Type B pancreatic cell (in vitro differentiated cells): ENCODE measurements around the gene FNBP1L. TPM values are rescaled to one million over a fixed set of nuclear protein-coding genes. Genes with fewer than 3 reads are reported as not detected.

Experiments
- DNase-seq: peaks from one replicate; pipeline ENCODE4 v3.0.0; 2021; ENCODE audit warnings: mixed read lengths; ENCODE audit not compliant: unreplicated experiment; ENCODE audit errors: extremely low spot score
- H3K27ac Mint-ChIP-seq: 2 replicates; pipeline ENCODE4 v1.8.0; 2021; ENCODE audit warnings: mild to moderate bottlenecking, mixed read lengths
- H3K27me3 Mint-ChIP-seq: 2 replicates; pipeline ENCODE4 v1.8.0; 2021; ENCODE audit warnings: mixed read lengths
- H3K36me3 Mint-ChIP-seq: 2 replicates; pipeline ENCODE4 v1.8.0; 2021; ENCODE audit warnings: mixed read lengths
- H3K4me1 Mint-ChIP-seq: one replicate; pipeline ENCODE4 v1.8.0; 2021; ENCODE audit warnings: mixed read lengths; ENCODE audit not compliant: unreplicated experiment
- H3K4me3 Mint-ChIP-seq: 2 replicates; pipeline ENCODE4 v1.8.0; 2021; ENCODE audit warnings: mild to moderate bottlenecking, mixed read lengths
- H3K9me3 Mint-ChIP-seq: 2 replicates; pipeline ENCODE4 v1.8.0; 2021; ENCODE audit warnings: mixed read lengths
- total RNA-seq: library from RNA; stranded (reverse); gene quantifications from 2 replicates; pipeline ENCODE4 v1.2.1, GENCODE V29; 2021; ENCODE audit warnings: low replicate concordance
- TF ChIP-seq, protein P1 (sequence below): fragments of 200-600 bp; sonication (generic); conservative IDR thresholded peaks from 2 replicates; pipeline ENCODE4 v1.5.0; 2021; ENCODE audit warnings: antibody characterized with exemption, mild to moderate bottlenecking

Gene FNBP1L
- total RNA-seq, 1 donor from 2014 or later, result 74.7 TPM

DNA sequence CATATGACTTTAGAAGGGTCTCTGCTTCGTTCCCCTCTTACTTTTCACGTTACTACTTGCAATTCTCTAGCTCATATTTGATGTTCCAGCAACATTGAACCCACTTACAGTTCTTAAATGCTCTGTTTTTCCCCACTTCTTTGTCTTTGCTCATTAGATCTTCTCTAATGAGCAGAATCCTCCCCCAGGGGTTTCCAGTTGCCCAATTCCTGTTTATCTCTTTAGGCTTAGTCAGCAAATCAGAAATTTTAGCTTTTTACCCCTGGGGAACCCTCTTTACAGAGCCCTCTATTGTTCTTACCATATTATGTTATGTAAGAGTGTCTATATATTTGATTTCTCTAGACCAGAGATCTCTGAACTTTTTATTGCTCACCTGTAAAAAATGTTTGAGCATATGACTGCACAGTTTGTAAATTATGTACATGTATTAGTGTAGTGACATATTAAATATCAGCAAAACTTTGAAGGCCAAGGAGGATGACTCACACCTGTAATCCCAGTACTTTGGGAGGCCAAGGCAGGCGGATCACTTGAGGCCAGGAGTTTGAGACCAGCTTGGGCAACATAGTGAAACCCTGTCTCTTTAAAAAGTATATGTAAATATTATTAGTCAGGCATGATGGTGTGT is 71.4 kb downstream of the FNBP1L start:
- H3K27me3 Mint-ChIP-seq, result no peaks in the 10 kb centered on the region
- no peak overlapping the region for H3K4me3 Mint-ChIP-seq
- no peak for DNase-seq
- H3K9me3 Mint-ChIP-seq, result no peaks in the 10 kb centered on the region
- peaks cover 35% of the 10 kb centered on the region for H3K36me3 Mint-ChIP-seq
- peaks cover 12% of the 10 kb centered on the region for H3K4me1 Mint-ChIP-seq
- TF ChIP-seq, protein P1, sequence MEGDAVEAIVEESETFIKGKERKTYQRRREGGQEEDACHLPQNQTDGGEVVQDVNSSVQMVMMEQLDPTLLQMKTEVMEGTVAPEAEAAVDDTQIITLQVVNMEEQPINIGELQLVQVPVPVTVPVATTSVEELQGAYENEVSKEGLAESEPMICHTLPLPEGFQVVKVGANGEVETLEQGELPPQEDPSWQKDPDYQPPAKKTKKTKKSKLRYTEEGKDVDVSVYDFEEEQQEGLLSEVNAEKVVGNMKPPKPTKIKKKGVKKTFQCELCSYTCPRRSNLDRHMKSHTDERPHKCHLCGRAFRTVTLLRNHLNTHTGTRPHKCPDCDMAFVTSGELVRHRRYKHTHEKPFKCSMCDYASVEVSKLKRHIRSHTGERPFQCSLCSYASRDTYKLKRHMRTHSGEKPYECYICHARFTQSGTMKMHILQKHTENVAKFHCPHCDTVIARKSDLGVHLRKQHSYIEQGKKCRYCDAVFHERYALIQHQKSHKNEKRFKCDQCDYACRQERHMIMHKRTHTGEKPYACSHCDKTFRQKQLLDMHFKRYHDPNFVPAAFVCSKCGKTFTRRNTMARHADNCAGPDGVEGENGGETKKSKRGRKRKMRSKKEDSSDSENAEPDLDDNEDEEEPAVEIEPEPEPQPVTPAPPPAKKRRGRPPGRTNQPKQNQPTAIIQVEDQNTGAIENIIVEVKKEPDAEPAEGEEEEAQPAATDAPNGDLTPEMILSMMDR, result no peak
- peak overlapping the region; percentile 67 for H3K27ac Mint-ChIP-seq

- Mint-ChIP-seq H3K36me3 (peaks cover 39% of the 10 kb centered on the region), H3K27me3 (no peaks in the 10 kb centered on the region), H3K4me3 (no peak overlapping the region), H3K4me1 (peaks cover 12% of the 10 kb centered on the region), H3K27ac (no peak overlapping the region), H3K9me3 (no peaks in the 10 kb centered on the region)
- no peak for DNase-seq
- TF ChIP-seq, protein P1, result no peak
Measured at GRCh38 chr1:93521618-93522017, 73.7 kb downstream of the FNBP1L start.

DNA sequence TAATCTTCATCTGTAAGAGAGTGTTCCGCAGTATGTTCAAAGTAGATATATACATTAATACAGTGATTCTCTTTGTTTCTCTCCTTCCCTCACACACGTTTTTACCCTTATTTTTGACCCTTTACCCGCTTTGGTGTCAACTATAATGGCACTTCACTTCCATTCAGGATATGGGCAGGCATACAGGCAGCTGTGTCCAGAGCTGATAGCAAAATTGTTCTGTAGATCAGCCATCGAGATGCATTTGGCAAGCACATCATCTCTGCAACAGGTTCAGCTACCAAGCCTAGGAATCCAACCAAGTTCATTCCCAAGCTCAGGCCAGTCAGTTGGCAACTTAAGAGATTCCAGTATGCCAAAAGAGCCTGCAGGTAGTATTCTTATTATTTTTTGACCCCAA is 74.8 kb downstream of the FNBP1L start:
- TF ChIP-seq, protein P1, result no peak
- peaks cover 10% of the 10 kb centered on the region for H3K4me1 Mint-ChIP-seq
- no peaks in the 10 kb centered on the region for H3K9me3 Mint-ChIP-seq
- H3K27me3 Mint-ChIP-seq, result no peaks in the 10 kb centered on the region
- H3K27ac Mint-ChIP-seq, result no peak overlapping the region
- no peak overlapping the region for H3K4me3 Mint-ChIP-seq
- H3K36me3 Mint-ChIP-seq, result peaks cover 36% of the 10 kb centered on the region
- DNase-seq, result no peak

DNA sequence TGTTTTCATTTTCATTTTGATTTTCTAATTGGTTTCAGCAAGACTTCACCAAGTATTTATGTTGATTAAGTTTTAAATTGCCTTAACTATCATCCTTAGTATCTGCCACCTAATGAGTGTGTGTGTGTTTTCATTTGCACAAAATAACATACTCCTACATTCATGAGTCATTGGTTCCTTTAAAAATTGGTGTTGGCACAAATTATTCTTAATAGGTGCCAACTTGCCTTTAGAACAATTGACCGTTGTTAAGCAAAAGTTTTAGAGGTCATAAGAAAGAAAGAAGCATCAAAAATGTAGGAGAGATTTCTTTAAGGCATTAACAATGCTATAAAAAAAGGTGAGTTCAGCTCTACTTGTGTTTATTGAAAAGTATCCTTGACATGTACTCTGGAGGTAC is 77.5 kb downstream of the FNBP1L start:
- Mint-ChIP-seq H3K36me3 (peaks cover 39% of the 10 kb centered on the region), H3K9me3 (no peaks in the 10 kb centered on the region), H3K4me1 (peaks cover 6% of the 10 kb centered on the region), H3K27ac (no peak overlapping the region), H3K4me3 (no peak overlapping the region), H3K27me3 (no peaks in the 10 kb centered on the region)
- DNase-seq, result no peak
- TF ChIP-seq, protein P1, result no peak

- Mint-ChIP-seq H3K27ac (peak overlapping the region; percentile 16), H3K9me3 (no peaks in the 10 kb centered on the region), H3K36me3 (peaks cover 40% of the 10 kb centered on the region), H3K4me3 (no peak overlapping the region), H3K4me1 (peaks cover 6% of the 10 kb centered on the region), H3K27me3 (no peaks in the 10 kb centered on the region)
- TF ChIP-seq, protein P1, result no peak
- DNase-seq, result no peak
Measured at GRCh38 chr1:93526431-93526830, 78.5 kb downstream of the FNBP1L start.
